Measurements from ENCODE around the gene PSME3.

DNA sequence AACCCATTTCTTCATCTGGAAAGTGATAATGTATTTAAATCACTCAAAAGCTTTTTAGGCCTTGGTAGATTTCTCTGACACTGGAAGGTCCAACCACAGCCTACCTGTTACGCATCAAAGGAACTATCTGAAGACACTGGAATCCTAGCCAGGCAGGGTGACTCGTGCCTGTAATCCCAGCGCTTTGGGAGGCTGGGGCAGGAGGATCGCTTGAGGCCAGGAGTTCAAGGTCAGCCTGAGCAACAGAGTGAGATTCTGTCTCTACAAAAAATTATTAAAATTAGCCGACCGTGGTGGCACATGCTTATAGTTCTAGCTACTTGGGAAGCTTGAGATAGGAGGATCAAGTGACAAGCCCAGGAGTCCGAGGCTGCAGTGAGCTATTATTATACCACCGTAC is 49.0 kb downstream of the PSME3 start:
- no peak for TF ChIP-seq TARDBP (IDR thresholded peaks at IDR 0.05)
- TF ChIP-seq ARNT (IDR thresholded peaks at IDR 0.05), result no peak
- TF ChIP-seq ZNF384 (IDR thresholded peaks at IDR 0.05), result no peak
- TF ChIP-seq LEF1 (IDR thresholded peaks at IDR 0.05; ENCODE audit: borderline replicate concordance), result no peak
- TF ChIP-seq, protein P1, sequence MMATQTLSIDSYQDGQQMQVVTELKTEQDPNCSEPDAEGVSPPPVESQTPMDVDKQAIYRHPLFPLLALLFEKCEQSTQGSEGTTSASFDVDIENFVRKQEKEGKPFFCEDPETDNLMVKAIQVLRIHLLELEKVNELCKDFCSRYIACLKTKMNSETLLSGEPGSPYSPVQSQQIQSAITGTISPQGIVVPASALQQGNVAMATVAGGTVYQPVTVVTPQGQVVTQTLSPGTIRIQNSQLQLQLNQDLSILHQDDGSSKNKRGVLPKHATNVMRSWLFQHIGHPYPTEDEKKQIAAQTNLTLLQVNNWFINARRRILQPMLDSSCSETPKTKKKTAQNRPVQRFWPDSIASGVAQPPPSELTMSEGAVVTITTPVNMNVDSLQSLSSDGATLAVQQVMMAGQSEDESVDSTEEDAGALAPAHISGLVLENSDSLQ (IDR thresholded peaks at IDR 0.05), result no peak
- TF ChIP-seq NFRKB (IDR thresholded peaks at IDR 0.05), result no peak
- TF ChIP-seq FOXK2 (IDR thresholded peaks at IDR 0.05), result no peak
- TF ChIP-seq SUZ12 (IDR thresholded peaks at IDR 0.05), result no peak

Measured in HEK293T (cell line).